GM20000 (cell line): ENCODE measurements around the gene GLUL.
"Not testable (repeated sequence)": the region's sequence is repeated elsewhere in the genome, so short reads cannot be mapped to it uniquely, and the experiment has no call there.

Experiments used
- DNase-seq: peaks from one replicate; pipeline ENCODE4 v3.0.0; 2012; ENCODE audit warnings: low spot score
- TF ChIP-seq, protein P1 (sequence below): IDR thresholded peaks from 2 replicates; pipeline ENCODE4 v1.5.1; 2012; ENCODE audit warnings: mild to moderate bottlenecking, control low read depth; ENCODE audit errors: extremely low read depth, missing control alignments

The GLUL gene

DNA sequence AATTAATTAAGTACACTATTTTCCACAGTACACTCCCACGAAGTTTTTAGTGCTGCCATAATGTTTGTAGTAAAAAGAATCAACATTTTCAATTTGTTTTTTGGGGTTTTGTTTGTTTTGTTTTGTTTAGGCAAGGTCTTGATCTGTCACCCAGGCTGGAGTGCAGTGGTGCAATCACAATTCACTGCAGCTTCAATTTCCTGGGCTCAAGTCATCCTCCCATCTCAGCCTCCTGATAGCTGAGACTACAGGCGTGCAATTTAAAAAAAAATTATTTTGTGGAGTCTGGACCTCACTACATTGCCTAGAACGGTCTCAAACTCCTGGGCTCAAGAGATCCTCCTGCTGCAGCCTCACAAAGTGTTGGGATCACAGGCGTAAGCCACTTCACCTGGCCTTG, 11.4 kb downstream of the GLUL start:
- TF ChIP-seq, protein P1, sequence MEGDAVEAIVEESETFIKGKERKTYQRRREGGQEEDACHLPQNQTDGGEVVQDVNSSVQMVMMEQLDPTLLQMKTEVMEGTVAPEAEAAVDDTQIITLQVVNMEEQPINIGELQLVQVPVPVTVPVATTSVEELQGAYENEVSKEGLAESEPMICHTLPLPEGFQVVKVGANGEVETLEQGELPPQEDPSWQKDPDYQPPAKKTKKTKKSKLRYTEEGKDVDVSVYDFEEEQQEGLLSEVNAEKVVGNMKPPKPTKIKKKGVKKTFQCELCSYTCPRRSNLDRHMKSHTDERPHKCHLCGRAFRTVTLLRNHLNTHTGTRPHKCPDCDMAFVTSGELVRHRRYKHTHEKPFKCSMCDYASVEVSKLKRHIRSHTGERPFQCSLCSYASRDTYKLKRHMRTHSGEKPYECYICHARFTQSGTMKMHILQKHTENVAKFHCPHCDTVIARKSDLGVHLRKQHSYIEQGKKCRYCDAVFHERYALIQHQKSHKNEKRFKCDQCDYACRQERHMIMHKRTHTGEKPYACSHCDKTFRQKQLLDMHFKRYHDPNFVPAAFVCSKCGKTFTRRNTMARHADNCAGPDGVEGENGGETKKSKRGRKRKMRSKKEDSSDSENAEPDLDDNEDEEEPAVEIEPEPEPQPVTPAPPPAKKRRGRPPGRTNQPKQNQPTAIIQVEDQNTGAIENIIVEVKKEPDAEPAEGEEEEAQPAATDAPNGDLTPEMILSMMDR, result no peak
- no peak for DNase-seq

DNA sequence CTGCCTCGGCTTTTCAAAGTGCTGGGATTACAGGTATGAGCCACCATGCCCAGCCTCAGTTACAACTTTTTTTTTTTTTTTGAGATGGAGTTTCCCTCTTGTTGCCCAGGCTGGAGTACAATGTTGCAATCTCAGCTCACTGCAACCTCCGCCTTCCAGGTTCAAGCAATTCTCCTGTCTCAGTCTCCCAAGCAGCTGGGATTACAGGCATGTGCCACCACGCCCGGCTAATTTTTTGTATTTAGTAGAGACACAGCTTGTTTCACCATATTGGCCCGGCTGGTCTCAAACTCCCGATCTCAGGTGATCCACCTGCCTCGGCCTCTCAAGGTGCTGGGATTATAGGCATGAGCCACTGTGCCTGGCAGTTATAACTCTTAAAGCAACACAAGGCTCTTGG, 11.8 kb downstream of the GLUL start:
- DNase-seq, result not testable (repeated sequence)

DNA sequence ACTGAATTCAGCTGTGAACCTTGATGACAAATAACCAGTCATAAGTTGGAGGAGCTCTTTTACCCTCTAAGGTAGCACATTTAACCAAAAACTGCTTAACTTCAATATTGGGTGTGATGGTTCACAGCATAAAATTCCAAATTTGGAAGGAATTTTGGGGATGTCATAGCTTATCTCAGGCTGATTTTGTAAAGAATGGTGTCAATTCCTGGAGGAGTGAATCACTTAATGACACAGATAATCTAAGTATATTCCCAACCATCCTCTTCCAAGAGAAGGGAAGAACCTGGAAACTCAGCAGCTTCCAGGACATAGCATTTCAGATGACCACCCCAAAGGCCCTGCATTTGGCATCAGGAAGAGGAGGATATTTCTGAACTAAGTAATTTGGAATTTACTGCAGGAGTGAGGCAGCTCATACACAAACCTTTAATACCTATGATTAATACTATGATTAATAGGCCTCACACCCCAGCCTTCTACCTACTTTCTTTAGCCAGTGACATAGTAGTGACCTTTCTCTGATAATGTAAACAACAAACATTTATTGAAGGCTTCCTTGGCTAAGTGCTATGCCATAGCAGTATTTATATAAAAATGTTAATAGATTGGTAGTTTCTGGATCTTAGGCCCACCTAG, 14.5 kb downstream of the GLUL start:
- TF ChIP-seq, protein P1, result no peak
- DNase-seq, result no peak

GRCh38 chr1:182374101-182374834, 17.3 kb downstream of the GLUL start:
- TF ChIP-seq, protein P1, result no peak
- DNase-seq, result no peak

DNA sequence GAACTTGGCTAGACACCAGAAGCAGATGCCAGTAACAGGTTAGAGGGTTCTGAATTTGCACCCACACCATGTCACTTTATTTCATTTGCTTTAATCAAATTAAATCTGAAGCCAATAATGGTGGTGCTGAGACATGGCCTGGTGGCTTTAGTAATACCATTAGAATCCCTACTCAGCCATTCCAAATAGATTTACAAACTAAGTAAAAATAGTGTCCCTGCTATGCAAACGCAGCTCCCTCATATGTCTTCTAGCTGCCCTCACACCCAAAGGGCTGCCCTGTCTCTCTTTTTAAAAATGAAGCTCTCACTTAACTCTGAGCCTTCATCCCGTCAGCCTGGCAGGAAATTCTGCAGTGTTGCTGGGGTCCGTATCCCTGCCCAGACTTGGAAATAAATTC, 21.1 kb downstream of the GLUL start:
- DNase-seq, result no peak
- TF ChIP-seq, protein P1, result no peak

- TF ChIP-seq, protein P1, result no peak
- DNase-seq, result no peak
These were observed 22.7 kb downstream of the GLUL start for GRCh38 chr1:182368903-182369302.

GRCh38 chr1:182368358-182368757, 23.2 kb downstream of the GLUL start:
- no peak for DNase-seq
- TF ChIP-seq, protein P1, result no peak

DNA sequence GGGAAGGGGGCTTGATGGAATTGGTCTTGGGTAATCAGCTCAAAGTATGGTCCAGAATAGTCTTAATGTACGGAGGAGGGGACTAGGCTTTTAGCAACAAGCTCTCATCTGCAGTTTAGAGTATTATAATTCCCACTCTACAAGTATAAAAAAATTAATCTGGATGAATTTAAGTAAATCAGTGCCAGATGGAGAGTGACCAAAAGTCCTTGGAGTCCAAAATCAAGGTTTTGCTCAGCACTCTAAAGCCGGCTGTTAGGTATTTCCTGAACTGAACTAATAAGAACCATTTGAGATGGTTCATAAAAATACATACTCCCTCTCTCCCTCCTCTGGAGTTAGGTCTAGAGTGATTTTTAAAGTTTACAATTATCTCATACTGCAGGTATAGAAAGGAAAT, 23.7 kb downstream of the GLUL start:
- TF ChIP-seq, protein P1, result no peak
- no peak for DNase-seq
